Stomach smooth muscle (tissue), 2 donors: Measurements from ENCODE around the gene TGFB1.

ENCODE experiments used
- H3K27ac ChIP-seq: one replicate; pipeline ENCODE4 v1.7.0; 2013; ENCODE audit warnings: mild to moderate bottlenecking, low read length, inconsistent platforms
- H3K27me3 ChIP-seq, 2 donors: one replicate each; pipeline ENCODE4 v1.7.0; 2013; ENCODE audit warnings: low read length in 2 of 2; ENCODE audit not compliant: insufficient read depth in 2 of 2, control insufficient read depth in 1 of 2
- H3K36me3 ChIP-seq, 2 donors: one replicate each; pipeline ENCODE4 v1.7.0; 2013; ENCODE audit warnings: low read length in 2 of 2; ENCODE audit not compliant: control insufficient read depth in 2 of 2, insufficient read depth in 2 of 2
- H3K4me1 ChIP-seq: one replicate; pipeline ENCODE4 v1.7.0; 2013; ENCODE audit warnings: low read length; ENCODE audit not compliant: control insufficient read depth, insufficient read depth
- H3K4me3 ChIP-seq, 2 donors: one replicate each; pipeline ENCODE4 v1.7.0; 2013; ENCODE audit warnings: low read length in 2 of 2
- H3K9ac ChIP-seq, 2 donors: one replicate each; pipeline ENCODE4 v1.7.0; 2013; ENCODE audit warnings: low read length in 2 of 2, mild to moderate bottlenecking in 1 of 2
- H3K9me3 ChIP-seq, 2 donors: one replicate each; pipeline ENCODE4 v1.7.0; 2013; ENCODE audit warnings: low read length in 2 of 2; ENCODE audit not compliant: control insufficient read depth in 2 of 2
- donor health status: healthy.
- donor health status: Pancreatic carcinoma.

TGFB1 gene

DNA sequence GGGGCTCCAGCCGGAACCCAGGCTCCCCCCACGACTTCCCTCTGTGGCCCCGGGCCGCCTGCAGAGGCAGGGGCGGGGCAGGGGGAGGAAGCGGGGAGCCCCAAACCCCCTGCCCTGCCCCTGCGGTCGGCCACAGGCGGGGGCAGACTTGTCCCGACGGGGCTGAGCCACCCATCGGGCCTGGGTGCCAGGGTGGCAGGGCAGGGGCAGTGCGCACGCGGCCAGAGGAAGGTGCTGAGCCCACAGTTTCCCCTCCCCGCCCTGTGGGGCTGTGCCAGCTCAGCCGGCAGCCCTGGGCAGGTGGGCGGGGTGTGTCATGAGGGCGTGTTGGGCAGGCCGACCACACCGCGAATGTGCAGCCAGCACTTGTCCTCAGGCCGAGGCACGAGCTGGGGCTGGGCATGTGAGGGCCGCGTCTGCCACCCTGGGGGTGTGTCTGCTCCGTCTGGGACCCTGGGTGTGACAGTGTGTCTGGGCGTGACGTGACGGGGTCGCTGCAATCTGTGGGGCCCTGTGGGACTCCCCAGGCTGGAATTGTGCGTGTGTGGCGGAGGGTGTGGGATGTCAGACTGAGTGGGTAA, 26.1 kb downstream of the TGFB1 start:
- Histone ChIP-seq H3K27me3 (no peaks in the 10 kb centered on the region), H3K36me3 (peaks cover 5 to 23% of the 10 kb centered on the region in 2 donors), H3K9ac (no peak overlapping the region)

DNA sequence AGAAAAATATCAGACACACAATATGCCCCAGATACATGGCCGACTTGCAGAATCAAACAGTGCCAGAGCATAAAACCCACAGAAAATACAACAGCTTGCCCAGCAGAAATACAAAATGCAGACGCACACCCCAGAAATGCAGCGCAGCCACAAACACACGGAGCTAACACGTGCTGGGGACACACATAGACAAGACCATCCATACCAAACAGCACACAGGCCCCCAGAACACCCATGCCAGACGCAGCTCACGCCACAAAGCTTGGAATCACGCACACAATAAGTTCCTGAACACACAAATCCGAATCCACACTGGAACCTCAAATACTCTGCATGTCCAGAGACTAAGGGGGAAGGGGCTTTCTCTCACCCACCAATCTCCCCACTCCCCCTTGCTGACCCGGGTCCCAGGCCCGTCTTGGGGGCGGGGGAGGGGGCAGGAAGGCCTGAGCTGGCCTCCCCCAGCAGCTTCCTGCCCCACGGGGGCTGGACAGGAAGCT, 26.6 kb downstream of the TGFB1 start:
- H3K27me3 ChIP-seq: no peaks in the 10 kb centered on the region
- peaks cover 10 to 26% of the 10 kb centered on the region in 2 donors for H3K36me3 ChIP-seq
- H3K4me3 ChIP-seq: no peak overlapping the region
- H3K9ac ChIP-seq: no peak overlapping the region
- H3K27ac ChIP-seq: no peak overlapping the region
- peaks cover 42% of the 10 kb centered on the region for H3K4me1 ChIP-seq
- no peaks in the 10 kb centered on the region for H3K9me3 ChIP-seq

More for the DNA sequence above, 26.1 kb downstream of the TGFB1 start:
- Histone ChIP-seq H3K4me3 (peak overlapping the region in 1 of 2 donors; percentile 29), H3K4me1 (peaks cover 36% of the 10 kb centered on the region), H3K9me3 (no peaks in the 10 kb centered on the region), H3K27ac (no peak overlapping the region)

DNA sequence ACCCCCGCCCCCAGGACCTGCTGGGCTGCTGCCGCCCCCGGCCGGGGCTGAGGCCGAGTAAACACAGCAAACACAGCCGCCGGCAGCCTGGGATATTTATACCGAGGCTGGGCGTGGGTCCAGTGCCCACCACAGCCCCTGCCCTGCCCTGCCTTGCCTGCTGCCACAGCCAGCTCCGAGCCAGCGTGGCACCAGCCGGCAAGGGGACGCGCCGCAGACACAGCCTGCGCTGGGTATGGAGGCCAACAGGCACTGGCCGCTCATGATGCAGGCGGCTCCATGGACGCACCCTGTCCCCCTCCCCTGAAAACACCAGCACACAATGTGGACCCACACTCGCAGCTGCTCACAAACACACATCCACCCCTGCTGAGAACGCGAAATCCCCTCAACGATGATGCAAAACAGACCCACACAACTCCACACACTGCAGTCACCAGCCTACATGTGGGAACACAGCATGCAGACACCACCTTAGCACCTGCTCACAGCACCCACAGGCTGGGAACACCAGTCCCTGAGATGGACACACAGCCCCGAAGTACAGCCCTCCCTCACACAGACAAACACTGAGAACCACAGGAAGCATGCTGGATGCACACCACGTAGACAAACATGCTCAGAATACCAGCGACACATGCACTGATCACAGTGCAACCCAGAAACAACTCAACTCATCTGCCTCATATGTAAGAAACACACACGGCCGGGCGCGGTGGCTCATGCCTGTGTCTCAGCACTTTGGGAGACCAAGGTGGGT, 27.6 kb downstream of the TGFB1 start:
- Histone ChIP-seq H3K9me3 (no peaks in the 10 kb centered on the region), H3K4me3 (peak overlapping the region; percentile 21 to 70), H3K9ac (peak overlapping the region; percentile 47 to 50), H3K36me3 (peaks cover 12 to 21% of the 10 kb centered on the region in 2 donors), H3K27ac (peak overlapping the region; percentile 93), H3K27me3 (no peaks in the 10 kb centered on the region), H3K4me1 (peaks cover 48% of the 10 kb centered on the region)

DNA sequence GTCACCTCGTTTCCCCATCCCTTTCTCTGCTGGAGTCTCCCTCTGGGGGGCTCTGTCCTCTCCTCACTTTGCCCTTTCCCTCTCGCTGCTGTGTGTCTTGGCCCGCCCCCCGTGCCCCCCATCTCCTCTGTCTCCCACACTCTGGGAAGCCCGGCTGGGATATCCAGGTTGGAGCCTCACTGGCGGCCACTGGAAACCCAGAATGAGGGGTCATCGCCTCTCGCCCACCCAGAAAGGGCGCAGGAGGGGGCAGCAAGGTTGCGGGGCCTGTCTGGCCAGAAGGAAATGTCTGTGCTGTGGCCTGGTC, 28.1 kb downstream of the TGFB1 start:
- Histone ChIP-seq H3K27me3 (no peaks in the 10 kb centered on the region), H3K4me3 (peak overlapping the region in 1 of 2 donors; percentile 70), H3K9ac (peak overlapping the region; percentile 42 to 50), H3K4me1 (peaks cover 48% of the 10 kb centered on the region), H3K36me3 (peaks cover 13 to 24% of the 10 kb centered on the region in 2 donors), H3K27ac (peak overlapping the region; percentile 93), H3K9me3 (no peaks in the 10 kb centered on the region)

DNA sequence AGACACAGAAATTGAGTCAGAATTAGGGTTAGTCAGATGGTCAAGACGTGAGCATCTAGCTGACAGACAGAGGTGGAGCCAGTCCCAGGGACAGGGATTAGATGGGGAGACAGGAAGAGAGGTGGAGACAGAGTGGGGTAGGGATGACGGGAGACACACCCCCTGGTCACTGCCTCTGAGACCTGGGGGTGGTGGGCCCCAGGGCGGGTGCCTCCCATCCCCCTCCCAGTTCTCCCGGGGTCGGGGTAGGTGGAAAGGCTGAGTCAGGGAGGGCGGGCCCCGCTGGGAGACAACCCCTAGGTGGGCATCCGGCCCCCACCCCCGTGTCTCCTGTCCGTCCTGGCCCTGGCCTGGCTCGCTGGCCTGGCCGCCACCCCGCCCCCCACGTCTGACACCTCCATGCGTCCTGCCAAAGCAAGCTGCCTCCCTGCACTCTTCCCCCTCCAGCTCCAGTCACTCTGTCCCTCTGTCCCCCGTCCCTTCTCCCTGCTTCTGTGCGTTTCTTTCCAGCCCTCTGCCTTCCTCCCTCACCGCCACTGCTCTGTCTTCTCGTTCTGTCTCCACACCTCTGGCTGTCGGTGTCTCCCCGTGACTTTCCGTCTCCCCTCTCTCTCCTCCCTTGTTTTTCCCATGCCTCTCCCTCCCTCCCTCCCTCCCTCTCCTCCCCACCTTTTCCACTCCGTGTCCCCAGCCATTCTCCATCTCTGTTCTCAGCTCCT, 28.6 kb downstream of the TGFB1 start:
- no peaks in the 10 kb centered on the region for H3K27me3 ChIP-seq
- peak overlapping the region; percentile 44 to 68 for H3K9ac ChIP-seq
- H3K36me3 ChIP-seq: peaks cover 18 to 25% of the 10 kb centered on the region in 2 donors
- H3K9me3 ChIP-seq: no peaks in the 10 kb centered on the region
- peak overlapping the region; percentile 38 to 70 for H3K4me3 ChIP-seq
- peak overlapping the region; percentile 93 for H3K27ac ChIP-seq
- peaks cover 48% of the 10 kb centered on the region for H3K4me1 ChIP-seq

DNA sequence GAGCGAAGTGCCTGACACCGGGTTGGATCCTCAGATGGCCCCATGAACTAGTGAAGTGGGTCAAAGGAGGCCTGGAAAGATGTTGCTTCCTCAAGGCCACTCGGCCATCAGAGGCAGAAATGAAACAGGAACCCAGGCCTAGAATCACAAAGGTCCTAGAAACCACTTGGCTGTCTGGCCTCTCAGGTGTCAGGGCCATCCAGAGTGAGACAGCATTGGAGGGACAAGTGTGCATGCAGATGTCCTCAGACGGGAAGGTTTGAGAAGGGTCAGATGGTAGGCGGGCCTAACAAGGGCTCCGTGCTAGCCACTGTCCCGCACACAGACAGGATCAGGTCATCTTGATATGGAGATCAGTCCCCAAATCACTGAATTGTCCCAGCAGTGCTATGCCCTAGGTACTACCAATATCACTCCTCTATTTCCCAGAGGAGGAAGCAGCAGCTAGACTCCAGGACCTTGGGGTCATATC, 29.5 kb downstream of the TGFB1 start:
- Histone ChIP-seq H3K27me3 (no peaks in the 10 kb centered on the region), H3K4me1 (peaks cover 48% of the 10 kb centered on the region), H3K9me3 (no peaks in the 10 kb centered on the region), H3K4me3 (peak overlapping the region in 1 of 2 donors; percentile 70), H3K36me3 (peaks cover 26 to 29% of the 10 kb centered on the region in 2 donors), H3K27ac (peak overlapping the region; percentile 93), H3K9ac (peak overlapping the region; percentile 25 to 36)

DNA sequence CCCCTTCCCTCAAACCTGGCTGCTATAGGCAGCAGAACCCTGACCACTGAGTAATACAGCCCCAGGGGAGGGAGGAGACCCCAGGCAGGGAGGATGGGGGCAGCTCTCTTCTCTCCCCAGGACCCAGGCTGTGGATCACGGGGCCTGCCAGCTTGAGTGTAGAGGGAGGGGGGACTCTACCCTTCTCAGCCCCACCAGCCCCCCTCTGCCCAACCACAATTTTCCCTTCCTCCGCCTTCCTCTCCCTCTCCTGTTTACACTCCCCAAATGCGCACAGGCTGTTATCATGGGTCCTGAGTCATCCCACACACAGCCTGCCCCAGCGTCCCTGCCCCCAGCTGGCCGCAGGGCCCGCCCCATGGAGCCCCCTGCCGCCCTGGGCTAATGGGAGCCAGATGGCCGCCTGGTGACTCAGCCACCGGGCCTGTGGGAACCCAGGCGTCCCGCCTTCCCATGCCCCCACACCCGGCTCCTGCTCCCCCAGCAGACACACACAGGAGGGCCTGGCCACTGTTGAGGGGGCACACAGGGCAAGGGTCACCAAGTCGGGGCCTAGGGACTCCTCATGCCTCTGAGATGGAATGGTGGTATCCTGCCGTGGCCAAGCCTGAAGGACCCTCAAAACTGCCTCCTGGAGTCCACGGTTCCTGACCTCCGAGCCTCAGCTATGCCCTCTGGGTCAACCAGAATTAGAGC, 30.1 kb downstream of the TGFB1 start:
- Histone ChIP-seq H3K4me1 (peaks cover 48% of the 10 kb centered on the region), H3K36me3 (peaks cover 32% of the 10 kb centered on the region in 2 donors), H3K9ac (peak overlapping the region; percentile 53 to 68), H3K27me3 (no peaks in the 10 kb centered on the region), H3K27ac (peak overlapping the region; percentile 93), H3K9me3 (no peaks in the 10 kb centered on the region), H3K4me3 (no peak overlapping the region)

DNA sequence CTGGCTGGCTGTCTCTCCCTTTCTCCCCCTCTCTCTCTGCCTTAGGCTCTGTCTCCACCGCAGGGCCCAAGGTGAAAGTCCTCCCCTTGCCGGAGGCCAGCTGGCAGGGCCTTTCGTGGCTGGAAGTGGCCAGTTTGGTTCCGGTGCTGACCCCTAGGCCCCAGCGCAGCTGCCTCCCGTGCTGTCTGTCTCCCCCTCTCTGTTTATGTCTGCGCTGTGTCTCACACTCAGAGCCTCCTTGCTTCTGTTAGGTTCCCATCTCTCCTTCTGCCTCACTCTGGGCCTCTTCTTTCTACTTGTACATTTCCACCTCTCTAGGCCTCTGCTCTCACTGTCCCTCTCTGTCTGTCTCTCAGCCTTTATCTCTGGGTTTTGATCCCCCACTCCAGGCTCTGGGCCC, 30.7 kb downstream of the TGFB1 start:
- H3K4me3 ChIP-seq: no peak overlapping the region
- peaks cover 48% of the 10 kb centered on the region for H3K4me1 ChIP-seq
- H3K9ac ChIP-seq: peak overlapping the region; percentile 53 to 68
- H3K9me3 ChIP-seq: no peaks in the 10 kb centered on the region
- peak overlapping the region; percentile 93 for H3K27ac ChIP-seq
- no peaks in the 10 kb centered on the region for H3K27me3 ChIP-seq
- peaks cover 29 to 31% of the 10 kb centered on the region in 2 donors for H3K36me3 ChIP-seq

DNA sequence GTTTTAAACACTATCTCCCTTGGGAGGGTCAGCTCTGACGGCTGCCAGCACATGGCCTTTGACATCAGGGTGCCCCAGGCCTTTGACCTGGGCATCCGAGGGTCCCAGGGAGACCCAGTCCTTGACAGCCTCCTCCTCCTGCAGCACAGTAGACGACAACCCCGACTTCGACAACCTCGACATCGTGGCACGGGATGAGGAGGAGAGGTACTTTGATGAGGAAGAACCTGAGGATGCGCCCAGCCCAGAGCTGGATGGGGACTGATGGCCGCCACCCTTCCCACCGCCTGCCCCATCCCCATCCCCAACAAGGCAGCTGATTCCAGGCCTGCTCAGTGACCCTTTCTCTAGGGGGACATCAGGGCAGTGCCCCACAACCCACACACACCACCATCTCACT, 31.3 kb downstream of the TGFB1 start:
- Histone ChIP-seq H3K9ac (peak overlapping the region in 1 of 2 donors; percentile 39), H3K27me3 (no peaks in the 10 kb centered on the region), H3K4me1 (peaks cover 48% of the 10 kb centered on the region), H3K27ac (peak overlapping the region; percentile 93), H3K9me3 (no peaks in the 10 kb centered on the region), H3K36me3 (peaks cover 28 to 31% of the 10 kb centered on the region in 2 donors), H3K4me3 (no peak overlapping the region)

DNA sequence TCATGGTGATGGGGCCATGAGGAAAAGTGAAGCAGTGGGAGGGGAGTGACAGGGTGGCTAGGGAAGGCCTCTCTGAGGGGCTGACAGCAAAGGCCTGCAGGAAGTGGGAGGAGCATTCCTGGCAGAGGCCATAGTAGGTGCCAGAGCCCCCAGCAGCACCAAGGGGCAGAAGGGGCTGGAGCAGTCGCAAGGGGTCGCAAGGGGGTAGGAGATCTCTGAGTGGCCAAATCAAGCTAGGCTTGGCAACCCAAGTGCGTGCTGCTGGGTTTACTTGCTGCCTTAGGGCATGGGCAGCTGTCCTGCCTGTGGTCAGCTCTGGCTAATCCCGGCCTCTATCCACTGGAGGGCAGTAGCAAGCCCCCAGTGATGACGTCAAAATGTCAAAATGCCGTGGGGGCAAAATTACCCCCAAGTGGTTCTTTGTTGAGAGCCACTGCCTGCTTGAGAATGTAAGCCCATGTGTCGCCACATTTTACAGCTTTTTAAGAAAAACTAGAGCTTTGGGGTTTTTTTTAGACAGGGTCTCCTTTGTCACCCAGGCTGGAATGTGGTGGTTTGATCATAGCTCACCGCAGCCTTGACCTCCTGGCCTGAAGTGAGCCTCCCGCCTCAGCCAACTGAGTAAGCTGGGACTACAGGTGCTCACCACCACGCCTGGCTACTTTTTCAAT, 32.0 kb downstream of the TGFB1 start:
- Histone ChIP-seq H3K4me1 (peaks cover 48% of the 10 kb centered on the region), H3K36me3 (peaks cover 35 to 38% of the 10 kb centered on the region in 2 donors), H3K9me3 (no peaks in the 10 kb centered on the region), H3K4me3 (no peak overlapping the region), H3K27ac (peak overlapping the region; percentile 93), H3K9ac (no peak overlapping the region), H3K27me3 (no peaks in the 10 kb centered on the region)
